Activated CD4-positive, alpha-beta T cell treated with anti-CD3 and anti-CD28 coated beads for 1 hour (primary cell): ENCODE data around the gene UNC45B.
"Not testable (repeated sequence)": the region's sequence is repeated elsewhere in the genome, so short reads cannot be mapped to it uniquely, and the experiment has no call there.

ENCODE experiments used
- DNase-seq: peaks from one replicate; pipeline ENCODE4 v3.0.0-alpha.2; 2020

UNC45B gene

DNA sequence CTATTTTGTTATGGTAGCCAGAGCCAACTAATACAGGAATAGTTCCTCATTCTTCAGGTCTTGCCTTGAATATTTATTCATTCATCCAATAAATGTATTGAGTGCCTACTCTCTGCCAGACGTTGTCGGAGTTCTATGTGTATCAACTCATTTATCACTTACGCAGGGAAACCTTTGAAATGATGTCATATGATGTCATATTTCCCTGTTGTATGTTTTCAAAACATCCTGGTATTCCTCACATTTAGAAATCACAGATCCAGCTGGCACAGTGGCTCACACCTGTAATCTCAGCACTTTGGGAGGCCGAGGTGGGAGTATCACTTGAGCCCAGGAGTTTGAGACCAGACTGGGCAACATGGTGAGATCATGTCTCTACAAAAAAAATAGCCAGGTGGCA lies 2.8 kb upstream of the UNC45B start:
- no peak for DNase-seq

DNA sequence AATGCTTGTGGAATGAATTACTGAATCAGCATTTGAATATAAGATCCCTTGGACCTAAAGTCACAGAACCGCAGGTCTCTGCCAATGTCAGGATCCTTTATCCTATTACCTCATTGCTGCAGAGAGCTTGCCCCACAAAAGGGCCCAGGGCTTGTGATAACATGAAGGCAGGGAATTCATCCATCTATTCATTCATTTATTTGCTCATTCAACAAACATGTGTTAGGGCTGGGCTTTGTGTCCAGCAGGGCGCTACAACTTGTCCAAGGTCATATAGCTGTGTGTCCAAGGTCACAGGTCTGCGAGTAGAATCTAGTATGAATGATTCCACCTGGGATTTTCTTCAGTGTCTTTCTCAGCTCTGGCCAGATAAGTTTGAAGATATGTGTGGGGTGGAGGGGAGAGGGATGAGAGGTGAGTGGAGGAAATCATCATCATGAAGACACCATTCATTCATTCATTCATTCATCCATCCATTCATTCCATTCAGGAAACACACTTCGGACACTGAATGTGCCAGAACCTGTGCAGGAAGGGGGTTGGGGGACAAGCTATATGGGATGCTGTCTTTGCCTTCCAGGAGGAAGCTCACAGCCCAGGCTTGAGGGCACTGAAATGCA lies 1.3 kb upstream of the UNC45B start:
- no peak for DNase-seq

DNA sequence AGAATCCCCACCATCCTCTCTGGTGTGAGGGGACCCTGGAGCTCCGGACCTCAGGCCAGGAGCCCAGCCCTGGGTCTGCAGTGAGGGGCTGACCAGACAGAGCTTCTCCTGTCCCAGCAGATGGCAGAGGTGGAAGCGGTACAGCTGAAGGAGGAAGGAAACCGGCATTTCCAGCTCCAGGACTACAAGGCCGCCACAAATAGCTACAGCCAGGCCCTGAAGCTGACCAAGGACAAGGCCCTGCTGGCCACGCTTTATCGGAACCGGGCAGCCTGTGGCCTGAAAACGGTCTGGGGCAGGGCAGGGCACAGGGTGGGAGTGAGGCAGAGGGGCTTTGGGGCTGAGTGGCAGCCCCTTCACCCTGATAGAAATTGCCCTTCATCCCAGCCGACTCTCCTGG lies 527 bp downstream of the UNC45B start:
- no peak for DNase-seq

DNA sequence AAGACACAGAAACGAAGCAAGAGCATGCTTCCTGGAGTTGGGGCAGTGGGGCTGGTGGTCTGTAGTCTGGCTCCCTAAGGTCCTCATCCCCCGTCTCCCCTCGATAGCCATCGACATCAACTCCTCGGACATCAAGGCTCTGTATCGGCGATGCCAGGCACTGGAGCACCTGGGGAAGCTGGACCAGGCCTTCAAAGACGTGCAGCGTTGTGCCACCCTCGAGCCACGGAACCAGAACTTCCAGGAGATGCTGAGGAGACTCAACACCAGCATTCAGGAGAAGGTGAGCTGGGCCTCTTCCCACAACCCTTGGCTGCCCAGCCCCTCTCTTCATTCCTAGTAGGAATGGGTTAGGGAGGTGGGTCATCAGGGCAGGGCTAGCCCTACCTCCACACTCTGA lies 2.3 kb downstream of the UNC45B start:
- no peak for DNase-seq

DNA sequence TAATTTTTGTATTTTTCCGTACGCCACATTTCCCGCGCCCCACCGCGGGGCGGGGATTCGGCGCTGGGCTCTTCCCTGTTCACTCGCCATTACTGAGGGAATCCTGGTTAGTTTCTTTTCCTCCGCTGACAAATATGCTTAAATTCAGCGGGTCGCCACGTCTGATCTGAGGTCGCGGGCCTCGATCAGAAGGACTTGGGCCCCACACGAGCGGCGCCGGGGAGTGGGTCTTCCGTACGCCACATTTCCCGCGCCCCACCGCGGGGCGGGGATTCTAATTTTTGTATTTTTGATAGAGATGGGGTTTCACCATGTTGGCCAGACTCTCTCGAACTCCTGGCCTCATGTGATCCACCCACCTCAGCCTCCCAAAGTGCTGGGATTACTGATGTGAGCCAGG lies 3.5 kb downstream of the UNC45B start:
- DNase-seq = not testable (repeated sequence)

DNA sequence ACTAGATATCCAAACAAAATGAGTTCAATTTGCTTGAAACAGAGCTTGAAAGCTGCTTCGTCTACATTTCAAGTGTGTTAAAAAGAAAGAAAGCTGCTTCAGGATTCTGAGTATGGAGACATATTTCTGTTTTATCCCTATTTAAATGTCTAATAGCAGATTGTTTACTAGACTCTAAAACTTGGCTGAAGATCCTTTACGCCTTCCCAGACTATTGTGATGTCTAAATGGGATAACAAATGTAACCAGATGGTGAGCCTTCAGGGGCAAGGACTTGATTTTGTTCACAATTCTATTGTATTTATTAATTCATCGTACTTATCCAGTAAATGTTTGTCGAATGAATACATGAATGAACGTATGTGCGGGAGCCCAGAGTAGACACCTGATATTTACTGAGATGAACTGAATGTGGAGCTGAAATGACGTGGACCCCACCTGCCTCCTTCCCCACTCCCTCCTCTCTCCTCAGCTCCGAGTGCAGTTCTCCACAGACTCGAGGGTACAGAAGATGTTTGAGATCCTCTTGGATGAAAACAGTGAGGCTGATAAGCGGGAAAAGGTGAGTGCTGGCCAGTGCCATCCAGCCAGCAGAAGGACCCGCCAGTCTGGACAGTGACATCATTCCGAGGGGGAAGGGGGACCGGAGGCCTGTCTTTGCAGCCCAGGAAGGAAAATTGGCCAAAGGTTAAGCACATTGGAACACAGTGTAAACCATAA lies 5.0 kb downstream of the UNC45B start:
- DNase-seq = no peak

DNA sequence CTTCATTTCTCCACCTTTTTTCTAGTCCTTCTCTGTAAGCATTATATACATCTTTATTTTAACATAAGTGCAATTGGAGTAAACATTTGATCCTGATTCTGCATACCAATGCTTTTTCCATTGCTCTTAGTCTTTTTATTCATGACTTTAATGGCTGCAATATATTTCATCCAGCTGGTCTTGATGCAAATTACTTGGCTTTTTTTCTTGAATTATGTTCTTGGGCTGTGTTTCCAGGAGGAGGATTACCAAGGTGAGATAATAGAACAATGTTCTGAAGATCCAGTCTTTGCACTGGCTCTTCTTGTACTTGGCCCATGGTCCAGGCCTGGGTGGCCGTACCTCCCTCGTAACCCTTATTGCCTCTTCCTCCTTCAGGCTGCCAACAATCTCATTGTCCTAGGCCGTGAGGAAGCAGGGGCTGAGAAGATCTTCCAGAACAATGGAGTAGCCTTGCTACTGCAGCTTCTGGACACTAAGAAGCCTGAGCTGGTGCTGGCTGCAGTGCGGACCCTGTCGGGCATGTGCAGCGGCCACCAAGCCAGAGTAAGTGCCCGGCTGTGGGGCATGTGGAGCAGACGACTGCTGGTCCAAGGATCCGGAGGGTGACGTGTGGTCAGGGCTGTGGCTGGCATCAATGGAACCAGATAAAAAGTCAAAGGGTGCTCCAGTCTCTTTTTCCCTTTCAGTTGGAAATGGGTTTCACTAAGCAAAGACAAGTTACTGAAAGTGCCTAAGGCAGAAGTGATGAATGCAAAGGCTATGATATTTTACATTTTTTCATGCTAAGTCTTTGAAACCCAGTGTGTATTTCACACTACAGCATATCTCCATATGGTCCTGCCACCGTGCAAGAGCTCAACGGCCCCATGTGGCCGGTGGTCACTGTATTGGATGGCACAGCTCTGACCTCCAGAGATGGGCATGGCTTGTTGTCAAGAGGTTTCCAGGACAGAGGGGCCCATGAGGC lies 6.9 kb downstream of the UNC45B start:
- DNase-seq = no peak

DNA sequence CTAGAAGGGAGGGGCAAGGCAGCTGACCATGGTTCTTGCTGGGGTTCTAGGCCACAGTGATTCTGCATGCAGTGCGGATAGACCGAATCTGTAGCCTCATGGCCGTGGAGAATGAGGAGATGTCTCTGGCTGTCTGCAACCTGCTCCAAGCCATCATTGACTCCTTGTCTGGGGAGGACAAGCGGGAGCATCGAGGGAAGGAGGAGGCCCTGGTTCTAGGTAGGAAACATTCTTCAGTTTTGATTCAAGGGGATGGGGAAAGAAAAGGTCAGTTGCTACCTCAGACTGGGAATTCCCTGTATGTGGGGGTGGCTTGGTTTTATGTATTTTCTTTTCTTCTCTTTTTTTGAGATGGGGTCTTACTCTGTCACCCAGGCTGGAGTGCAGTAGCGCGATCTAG lies 7.6 kb downstream of the UNC45B start:
- no peak for DNase-seq

DNA sequence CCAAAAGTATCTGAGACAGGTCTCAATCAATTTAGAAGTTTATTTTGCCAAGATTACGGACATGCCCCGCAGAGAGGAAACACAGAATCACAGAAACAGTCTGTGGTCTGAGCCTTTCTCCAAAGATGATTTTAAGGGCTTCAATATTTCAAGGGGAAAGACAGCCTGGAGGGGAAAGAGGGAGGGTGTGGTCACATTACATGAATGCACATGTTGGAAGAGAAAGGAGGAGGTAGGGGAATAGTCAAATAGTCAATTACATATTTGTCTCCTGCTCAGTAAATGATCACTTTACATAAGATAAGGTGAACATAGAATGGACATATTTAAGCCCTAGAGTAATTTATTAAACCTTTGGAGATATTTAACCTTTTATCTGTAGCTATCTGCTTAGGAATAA lies 12.3 kb downstream of the UNC45B start:
- DNase-seq = no peak

DNA sequence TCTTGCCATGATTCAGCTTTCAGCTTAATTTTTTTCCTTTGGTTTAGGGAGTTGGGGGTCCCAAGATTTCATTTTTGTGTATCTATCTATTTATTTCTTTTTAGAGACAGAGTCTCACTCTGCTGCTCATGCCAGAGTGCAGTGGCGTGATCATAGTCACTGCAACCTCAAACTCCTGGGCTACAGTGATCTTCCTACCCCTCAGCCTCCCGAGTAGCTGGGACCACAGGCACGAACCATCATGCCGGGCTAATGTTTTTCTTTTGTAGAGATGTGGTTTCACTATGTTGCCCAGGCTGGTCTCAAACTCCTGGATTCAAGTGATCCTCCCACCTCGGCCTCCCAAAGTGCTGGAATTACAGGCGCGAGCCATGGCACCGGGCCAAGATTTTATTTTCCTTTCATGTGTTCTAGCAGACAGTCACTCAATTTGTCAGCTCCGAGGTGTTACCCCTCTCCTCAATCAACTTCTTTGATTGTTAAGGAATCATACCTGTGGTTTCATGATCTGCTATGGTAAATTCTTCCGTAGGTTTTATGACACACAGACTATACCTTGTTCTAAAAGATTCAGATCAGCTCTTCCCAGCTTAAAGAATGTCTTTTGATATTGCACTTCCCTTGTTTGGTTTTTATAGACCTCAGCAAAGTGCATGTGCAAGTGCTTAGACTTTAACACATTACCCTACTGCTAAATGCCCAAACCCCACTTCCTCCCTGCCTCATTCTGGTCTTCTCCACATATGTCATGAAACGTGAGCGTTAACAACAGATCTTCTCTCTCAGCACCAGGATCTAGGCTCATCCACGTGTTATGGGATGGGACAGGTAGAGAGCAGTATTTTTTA lies 13.0 kb downstream of the UNC45B start:
- DNase-seq = no peak

DNA sequence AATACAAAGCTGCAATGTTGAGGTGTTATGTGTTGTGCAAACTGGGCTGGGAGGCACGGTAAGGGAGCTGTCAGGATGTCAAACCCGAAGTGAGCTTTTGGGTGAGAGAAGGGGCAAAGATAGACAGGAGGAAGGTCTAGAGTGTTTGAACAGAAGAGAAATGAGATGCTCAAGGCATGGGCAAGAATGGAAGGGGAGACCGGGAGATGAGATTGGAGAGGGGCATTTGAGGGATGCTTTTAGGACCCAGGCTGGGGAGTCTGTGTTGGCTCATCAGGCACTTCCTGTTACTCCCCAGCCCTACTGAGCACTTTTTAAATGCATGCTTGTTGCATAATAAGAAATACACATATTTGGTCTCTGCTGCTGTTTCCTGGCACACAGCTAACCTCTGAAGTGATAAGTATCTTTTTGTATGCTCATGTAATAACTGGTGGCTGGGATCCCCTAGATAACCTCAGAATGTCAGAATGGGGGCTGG lies 13.7 kb downstream of the UNC45B start:
- no peak for DNase-seq

DNA sequence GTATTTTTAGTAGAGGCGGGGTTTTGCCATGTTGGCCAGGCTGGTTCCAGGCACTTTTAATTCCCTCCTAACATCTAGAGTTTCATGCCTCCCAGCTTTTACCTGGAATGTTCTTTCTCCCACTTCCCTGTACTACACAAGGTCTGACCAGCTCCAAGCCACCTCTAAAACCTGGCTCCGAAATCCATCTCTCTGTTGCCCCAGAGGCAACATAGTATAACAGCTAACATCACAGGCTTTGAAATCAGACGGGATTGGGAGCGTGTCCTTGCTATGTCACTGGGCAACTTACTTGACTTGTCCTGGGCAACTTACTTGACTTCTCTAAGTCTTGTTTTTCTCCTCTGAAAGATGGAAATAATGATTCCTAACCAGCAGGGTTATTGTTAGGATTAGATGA lies 15.1 kb downstream of the UNC45B start:
- DNase-seq = no peak

DNA sequence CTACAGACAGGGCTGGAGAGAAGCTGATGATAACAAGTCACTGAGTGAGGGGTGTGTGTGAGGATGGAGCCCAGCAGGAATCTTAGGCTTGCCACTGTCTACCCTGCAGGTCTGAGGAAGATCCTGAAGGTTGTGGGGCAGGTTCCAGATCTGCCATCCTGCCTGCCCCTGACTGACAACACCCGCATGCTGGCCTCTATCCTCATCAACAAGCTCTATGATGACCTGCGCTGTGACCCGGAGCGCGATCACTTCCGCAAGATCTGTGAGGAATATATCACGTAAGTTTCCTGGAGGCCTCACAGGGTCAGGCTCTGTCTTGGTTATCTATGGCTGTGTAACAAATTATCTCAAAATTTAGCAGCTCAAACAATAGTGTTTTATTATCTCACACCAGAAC lies 16.3 kb downstream of the UNC45B start:
- no peak for DNase-seq

DNA sequence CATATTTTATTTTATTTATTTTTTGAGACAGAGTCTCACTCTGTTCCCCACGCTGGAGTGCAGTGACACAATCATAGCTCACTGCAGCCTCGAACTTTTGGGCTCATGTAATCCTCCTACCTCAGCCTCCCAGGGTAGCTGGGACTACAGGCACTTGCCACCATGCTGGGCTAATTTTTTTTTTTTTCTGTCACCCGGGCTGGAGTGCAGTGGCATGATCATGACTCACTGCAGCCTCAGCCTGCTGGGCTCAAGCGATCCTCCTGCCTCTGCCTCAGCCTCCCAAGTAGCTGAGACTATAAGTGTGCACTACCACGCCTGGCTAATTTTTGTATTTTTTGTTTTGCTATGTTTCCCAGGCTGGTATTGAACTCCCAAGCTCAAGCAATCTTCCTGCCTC lies 17.1 kb downstream of the UNC45B start:
- no peak for DNase-seq

DNA sequence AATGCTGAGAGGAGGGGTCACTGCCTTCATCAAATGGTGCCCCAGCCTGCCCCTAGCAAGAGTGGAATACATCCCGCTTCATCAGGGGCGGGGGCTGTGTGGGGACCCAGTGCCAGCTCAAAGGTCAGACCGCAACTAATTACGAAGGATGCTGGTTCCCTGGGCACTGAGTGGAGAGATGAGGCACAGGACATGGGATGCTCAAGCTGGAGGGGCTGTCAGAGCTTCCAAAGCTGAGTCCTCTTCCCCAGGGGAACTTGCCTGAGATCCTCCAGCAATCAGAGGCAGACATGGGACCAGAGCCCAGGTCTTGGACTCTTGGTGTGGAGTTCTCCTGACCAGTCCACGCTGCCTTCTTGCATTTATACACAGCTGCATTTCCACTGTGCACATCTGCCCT lies 18.9 kb downstream of the UNC45B start:
- DNase-seq = no peak

DNA sequence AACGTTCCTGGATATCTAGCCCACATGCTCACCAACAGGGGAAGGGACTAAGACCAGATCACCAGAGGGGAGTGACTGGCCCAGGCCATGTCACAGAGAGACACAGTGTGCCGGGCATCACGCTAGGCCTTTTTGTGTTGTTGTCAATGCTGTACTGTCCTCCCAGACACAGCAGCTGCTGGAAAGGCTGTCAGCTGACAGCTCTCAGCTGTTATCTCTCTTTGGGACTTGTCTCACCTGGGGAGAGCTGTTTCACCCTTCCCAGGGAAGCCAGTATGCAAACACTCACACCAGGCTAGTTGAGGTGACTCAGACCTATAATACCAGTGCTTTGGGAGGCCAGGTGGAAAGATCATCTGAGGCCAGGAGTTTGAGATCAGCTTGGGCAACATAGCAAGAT lies 19.4 kb downstream of the UNC45B start:
- no peak for DNase-seq

DNA sequence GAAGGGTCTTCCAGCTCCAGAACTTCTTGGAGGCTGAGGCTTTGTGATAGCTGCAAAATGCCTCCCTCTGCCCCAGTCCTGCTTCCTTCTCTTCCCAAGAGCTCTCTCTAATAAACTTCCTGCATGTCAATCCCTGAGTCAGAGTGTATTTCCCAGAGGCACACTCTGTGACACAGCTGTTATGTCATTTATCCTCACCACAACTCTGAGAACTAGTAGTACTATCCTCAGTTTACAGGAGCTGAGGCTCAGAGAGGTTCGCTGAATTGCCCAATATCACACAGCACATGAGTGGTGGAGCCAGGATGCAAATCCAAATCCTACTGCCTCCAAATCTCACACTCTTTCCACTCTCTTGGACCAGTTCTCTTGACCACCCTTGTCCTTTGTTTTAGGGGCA lies 20.0 kb downstream of the UNC45B start:
- no peak for DNase-seq

DNA sequence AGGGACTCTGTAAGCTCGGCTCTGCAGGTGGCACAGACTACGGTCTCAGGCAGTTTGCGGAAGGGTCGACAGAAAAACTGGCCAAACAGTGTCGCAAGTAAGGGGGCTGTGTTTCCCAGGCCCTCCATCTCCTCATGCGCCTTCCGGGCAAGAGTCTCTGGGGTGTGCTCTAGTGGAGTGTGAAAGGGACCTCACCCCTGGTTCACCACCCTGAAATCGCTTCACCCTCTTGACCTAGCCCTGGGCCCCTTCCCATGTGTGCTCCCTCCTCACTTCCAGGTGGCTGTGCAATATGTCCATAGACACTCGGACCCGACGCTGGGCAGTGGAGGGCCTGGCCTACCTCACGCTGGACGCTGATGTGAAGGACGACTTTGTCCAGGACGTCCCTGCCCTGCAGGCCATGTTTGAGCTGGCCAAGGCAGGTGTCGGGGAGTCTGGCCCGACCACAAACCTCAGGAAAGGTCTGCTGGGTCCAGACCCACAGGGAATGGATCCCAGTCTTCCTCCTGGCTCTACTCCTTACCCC lies 22.3 kb downstream of the UNC45B start:
- DNase-seq = no peak

DNA sequence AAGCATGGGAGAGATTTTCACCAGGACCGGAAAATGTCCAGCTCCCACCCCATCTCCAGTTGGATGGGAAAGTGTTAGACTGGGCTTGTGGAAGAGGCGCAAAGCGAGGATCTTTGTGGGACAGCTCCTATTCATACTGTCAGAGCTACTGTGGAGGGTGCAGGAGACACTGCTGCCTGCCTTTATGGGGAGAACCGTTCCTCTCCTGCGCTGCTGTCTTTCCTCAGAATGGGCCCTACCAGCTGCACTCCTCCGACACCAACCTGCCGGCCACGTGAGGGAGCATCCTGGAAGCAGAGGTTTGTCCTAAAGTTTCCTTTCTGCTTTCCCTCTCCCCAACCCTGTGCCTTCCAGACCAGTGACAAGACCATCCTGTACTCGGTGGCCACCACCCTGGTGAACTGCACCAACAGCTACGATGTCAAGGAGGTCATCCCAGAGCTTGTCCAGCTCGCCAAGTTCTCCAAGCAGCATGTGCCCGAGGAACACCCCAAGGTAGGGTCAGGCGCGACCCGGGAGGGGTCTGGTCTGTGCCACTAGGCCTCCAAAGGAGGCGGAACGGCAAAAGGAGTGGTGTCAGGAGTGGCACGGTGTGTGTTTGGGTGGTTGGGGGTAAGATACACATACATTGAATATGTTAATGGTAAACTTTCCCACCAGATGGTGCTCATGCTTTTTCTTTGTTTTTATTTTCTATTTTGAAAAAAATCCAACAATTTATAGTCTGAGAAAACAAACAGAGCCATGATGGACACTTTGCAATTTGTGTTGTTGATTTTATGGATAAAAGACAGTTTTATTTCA lies 23.6 kb downstream of the UNC45B start:
- DNase-seq = no peak

DNA sequence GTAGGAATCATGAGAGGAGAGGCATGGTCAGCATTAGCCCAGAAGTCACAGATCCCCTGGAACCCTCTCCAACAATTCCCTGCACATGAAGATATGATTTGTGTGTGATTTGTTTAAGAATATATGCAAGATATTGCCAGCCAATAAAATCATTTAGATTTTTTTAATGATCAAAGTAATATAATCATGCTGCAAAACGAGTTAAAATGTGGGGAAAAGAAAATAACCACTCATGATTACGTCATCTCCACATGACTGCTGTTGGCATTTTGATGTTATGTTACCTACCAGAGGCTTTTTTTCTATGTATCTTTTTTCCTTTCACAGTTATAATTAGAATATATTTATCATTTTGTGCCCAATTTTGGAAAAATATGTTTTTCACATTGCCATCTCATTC lies 24.2 kb downstream of the UNC45B start:
- no peak for DNase-seq

DNA sequence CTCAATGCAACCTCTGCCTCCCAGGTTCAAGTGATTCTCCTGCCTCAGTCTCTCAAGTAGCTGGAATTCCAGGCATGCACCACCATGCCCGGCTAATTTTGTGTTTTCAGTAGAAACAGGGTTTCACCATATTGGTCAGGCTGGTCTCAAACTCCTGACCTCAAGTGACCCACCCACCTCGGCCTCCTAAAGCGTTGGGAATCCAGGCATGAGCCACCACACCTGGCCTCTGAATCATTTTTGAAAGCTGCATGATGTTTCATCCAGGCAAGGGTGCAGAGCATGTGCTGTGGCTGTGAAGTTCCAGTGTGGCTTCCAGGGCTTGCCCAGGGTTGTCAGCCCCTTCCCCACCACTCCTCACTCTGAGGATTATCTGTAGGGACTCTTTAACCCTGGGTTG lies 24.7 kb downstream of the UNC45B start:
- DNase-seq = not testable (repeated sequence)
